ENCODE data around the gene TUBGCP6.
A peak's percentile ranks its signal among the peaks of the same experiment; 100 is the strongest.

The TUBGCP6 gene

GRCh38 chr22:50224071-50224470 lies 20.8 kb downstream of the TUBGCP6 start:
- no peak for ATAC-seq

GRCh38 chr22:50222508-50222907 lies 22.3 kb downstream of the TUBGCP6 start:
- ATAC-seq, result no peak

- ATAC-seq, result no peak
Measured at GRCh38 chr22:50221410-50222300, 23.2 kb downstream of the TUBGCP6 start.

GRCh38 chr22:50220603-50221409 lies 24.0 kb downstream of the TUBGCP6 start:
- no peak for ATAC-seq

- ATAC-seq, result no peak
Measured at GRCh38 chr22:50219800-50220602, 24.8 kb downstream of the TUBGCP6 start.

GRCh38 chr22:50218996-50219727 lies 25.7 kb downstream of the TUBGCP6 start:
- no peak for ATAC-seq

- ATAC-seq, result no peak
Measured at GRCh38 chr22:50218153-50218995, 26.4 kb downstream of the TUBGCP6 start.

- no peak for ATAC-seq
Measured at GRCh38 chr22:50217543-50218152, 27.2 kb downstream of the TUBGCP6 start.

GRCh38 chr22:50216684-50217520 lies 27.9 kb downstream of the TUBGCP6 start:
- no peak for ATAC-seq

- no peak for ATAC-seq
Measured at GRCh38 chr22:50216055-50216683, 28.7 kb downstream of the TUBGCP6 start.

- ATAC-seq, result no peak
Measured at GRCh38 chr22:50215297-50216054, 29.3 kb downstream of the TUBGCP6 start.

- ATAC-seq, result no peak
Measured at GRCh38 chr22:50213263-50213662, 31.6 kb downstream of the TUBGCP6 start.

GRCh38 chr22:50211147-50211546 lies 33.7 kb downstream of the TUBGCP6 start:
- no peak for ATAC-seq

- no peak for ATAC-seq
Measured at GRCh38 chr22:50210378-50211139, 34.3 kb downstream of the TUBGCP6 start.

GRCh38 chr22:50209893-50210292 lies 34.9 kb downstream of the TUBGCP6 start:
- ATAC-seq, result peak; percentile 71 to 72

- ATAC-seq, result peak in 1 of 2 donors; percentile 34
Measured at GRCh38 chr22:50208939-50209892, 35.6 kb downstream of the TUBGCP6 start.
